CD14-positive monocyte (primary cell): ENCODE data around the gene ACSL1. TPM values are rescaled to one million over a fixed set of nuclear protein-coding genes. Genes with fewer than 3 reads are reported as not detected.

Experiments
- DNase-seq, 3 donors: peaks; one replicate each; pipeline ENCODE4 v3.0.0-alpha.2; 2011 to 2022
- H2AFZ ChIP-seq: 2 replicates; pipeline ENCODE4 v1.6.0; 2012; ENCODE audit warnings: mild to moderate bottlenecking, low read depth, low read length, inconsistent platforms; ENCODE audit not compliant: insufficient read depth, poor library complexity, severe bottlenecking
- H3K27ac ChIP-seq, 2 donors: 1 replicate in 1 of 2; 2 replicates in 1 of 2; pipeline ENCODE4 v1.5.1; 2012 to 2013; ENCODE audit warnings: low read length in 2 of 2, control low read depth in 1 of 2, inconsistent platforms in 1 of 2, low read depth in 1 of 2, mild to moderate bottlenecking in 1 of 2
- H3K27me3 ChIP-seq, 2 donors: one replicate each; pipeline versions ENCODE4 v1.6.0 to v1.6.1; 2011 to 2013; ENCODE audit warnings: low read length in 2 of 2; ENCODE audit not compliant: control insufficient read depth in 2 of 2, insufficient read depth in 2 of 2
- H3K36me3 ChIP-seq, 2 donors: replicated peaks in 1 of 2; 1 replicate in 1 of 2; 2 replicates in 1 of 2; pipeline versions ENCODE4 v1.5.1 to v1.6.1; 2012 to 2013; ENCODE audit warnings: low read length in 2 of 2, control low read depth in 1 of 2, inconsistent platforms in 1 of 2, mild to moderate bottlenecking in 1 of 2; ENCODE audit not compliant: insufficient read depth in 2 of 2, control insufficient read depth in 1 of 2
- H3K4me1 ChIP-seq, 2 donors: 1 replicate in 1 of 2; 2 replicates in 1 of 2; pipeline versions ENCODE4 v1.5.1 to v1.6.1; 2012 to 2013; ENCODE audit warnings: low read length in 2 of 2, control low read depth in 1 of 2, inconsistent platforms in 1 of 2, mild to moderate bottlenecking in 1 of 2, moderate library complexity in 1 of 2; ENCODE audit not compliant: insufficient read depth in 2 of 2, control insufficient read depth in 1 of 2
- H3K4me2 ChIP-seq: replicated peaks from 2 replicates; pipeline ENCODE3; 2012; ENCODE audit warnings: low read length, moderate library complexity, mild to moderate bottlenecking; ENCODE audit not compliant: poor library complexity, severe bottlenecking; ENCODE audit errors: extremely low read depth
- H3K4me3 ChIP-seq, 3 experiments: fragments of 200-600 bp in 1 of 3; sonication (generic) in 1 of 3; replicated peaks in 1 of 3; 1 replicate in 2 of 3; 2 replicates in 1 of 3; pipeline ENCODE4 v1.5.1; 2011 to 2013; ENCODE audit warnings: low read length in 3 of 3, mild to moderate bottlenecking in 3 of 3, control low read depth in 2 of 3, low read depth in 2 of 3, inconsistent platforms in 1 of 3, moderate library complexity in 1 of 3
- H3K79me2 ChIP-seq: 2 replicates; pipeline ENCODE4 v1.6.0; 2012; ENCODE audit warnings: mild to moderate bottlenecking, control low read depth, inconsistent platforms, low read length, moderate library complexity; ENCODE audit not compliant: insufficient read depth
- H3K9ac ChIP-seq: 2 replicates; pipeline ENCODE4 v1.6.0; 2017; ENCODE audit warnings: low read length, mild to moderate bottlenecking; ENCODE audit not compliant: insufficient read depth, poor library complexity, severe bottlenecking
- H3K9me3 ChIP-seq, 2 donors: replicated peaks in 1 of 2; 1 replicate in 1 of 2; 2 replicates in 1 of 2; pipeline versions ENCODE4 v1.5.1 to v1.6.1; 2012 to 2013; ENCODE audit warnings: low read length in 2 of 2, control low read depth in 1 of 2; ENCODE audit not compliant: control insufficient read depth in 1 of 2, insufficient read depth in 1 of 2
- H4K20me1 ChIP-seq: 2 replicates; pipeline ENCODE4 v1.6.0; 2012; ENCODE audit warnings: mild to moderate bottlenecking, low read length, control low read depth, moderate library complexity; ENCODE audit not compliant: insufficient read depth
- H3K27ac Mint-ChIP-seq, 7 donors: one replicate each; pipeline ENCODE4 v1.8.0; 2020; ENCODE audit warnings: mild to moderate bottlenecking in 7 of 7, mixed read lengths in 7 of 7, moderate library complexity in 6 of 7, inconsistent platforms in 2 of 7
- H3K27me3 Mint-ChIP-seq, 3 donors: one replicate each; pipeline ENCODE4 v1.8.0; 2021 to 2022; ENCODE audit warnings: low read depth in 3 of 3, mild to moderate bottlenecking in 3 of 3, mixed read lengths in 3 of 3, moderate library complexity in 3 of 3, inconsistent platforms in 1 of 3
- H3K36me3 Mint-ChIP-seq, 2 donors: one replicate each; pipeline ENCODE4 v1.8.0; 2020; ENCODE audit warnings: mixed read lengths in 2 of 2, inconsistent platforms in 1 of 2, mild to moderate bottlenecking in 1 of 2
- H3K4me1 Mint-ChIP-seq: one replicate; pipeline ENCODE4 v1.8.0; 2020; ENCODE audit warnings: mild to moderate bottlenecking, mixed read lengths
- H3K4me3 Mint-ChIP-seq, 2 donors: one replicate each; pipeline ENCODE4 v1.8.0; 2020; ENCODE audit warnings: mild to moderate bottlenecking in 2 of 2, mixed read lengths in 2 of 2, moderate library complexity in 1 of 2
- H3K9me3 Mint-ChIP-seq, 7 donors: one replicate each; pipeline ENCODE4 v1.8.0; 2020 to 2022; ENCODE audit warnings: mixed read lengths in 7 of 7, mild to moderate bottlenecking in 6 of 7, moderate library complexity in 6 of 7, inconsistent platforms in 2 of 7
- WGBS: methylation state at CpG from one replicate; pipeline ENCODE4 v1.1.5; 2013; ENCODE audit warnings: missing lambda C conversion rate; ENCODE audit not compliant: insufficient coverage; 5-methylcytosine and 5-hydroxymethylcytosine counted together
- intact Hi-C, 2 donors: fragments of 100-400 bp; cut with micrococcal nuclease; formaldehyde crosslinking; loops; one replicate each; pipeline versions ENCODE4 v1.15.0 to v1.15.1; 2023
- polyA plus RNA-seq, 3 donors: library from polyadenylated mRNA; depleted of rRNA in 1 of 3; unstranded in 2 of 3; stranded (reverse) in 1 of 3; fragments of 300-500 nt in 2 of 3; fragments of >200 nt in 1 of 3; fragmentation: Illumina TruSeq in 2 of 3; gene quantifications; 1 replicate in 2 of 3; 2 replicates in 1 of 3; pipeline ENCODE4 v1.2.3, GENCODE V29; 2012 to 2021
- TF ChIP-seq, protein P1 (sequence below): fragments of 200-600 bp; IDR thresholded peaks from one replicate; pipeline ENCODE4 v1.8.0; 2022; ENCODE audit warnings: antibody characterized with exemption, mild to moderate bottlenecking

The ACSL1 gene
- polyA plus RNA-seq, 3 donors: 72.4 to 115 (median 115) TPM

DNA sequence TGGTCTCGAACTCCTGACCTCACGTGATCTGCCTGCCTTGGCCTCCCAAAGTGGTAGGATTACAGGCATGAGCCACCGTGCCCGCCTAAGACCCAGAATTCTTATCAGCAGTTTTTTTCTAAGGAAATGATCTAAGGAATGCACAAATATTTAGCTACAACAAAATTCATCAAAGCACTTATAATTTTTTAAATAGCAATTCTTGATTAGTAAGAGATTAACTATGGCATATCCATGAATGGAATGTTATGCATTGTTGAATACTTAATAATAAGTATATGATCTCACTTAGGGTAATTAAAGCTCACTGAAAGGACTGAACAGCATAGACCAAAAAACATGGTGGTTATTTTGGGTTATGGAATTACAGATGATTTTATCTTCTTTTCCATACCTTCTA lies 110.2 kb downstream of the ACSL1 start:
- Histone ChIP-seq H3K9me3 (no peaks in the 10 kb centered on the region), H2AFZ (no peak overlapping the region), H3K27me3 (no peaks in the 10 kb centered on the region), H3K9ac (no peak overlapping the region), H3K36me3 (peaks cover 17 to 53% of the 10 kb centered on the region in 2 donors), H3K79me2 (peaks cover 39% of the 10 kb centered on the region), H3K4me3 (no peak overlapping the region), H3K4me2 (no peak overlapping the region), H3K4me1 (no peaks in the 10 kb centered on the region), H4K20me1 (no peaks in the 10 kb centered on the region), H3K27ac (no peak overlapping the region)
- intact Hi-C loops: no loop called here
- H3K9me3 Mint-ChIP-seq: no peaks in the 10 kb centered on the region
- no peak for DNase-seq
- no CpG with 5 or more reads among the region's 4 CpGs for WGBS
- H3K27me3 Mint-ChIP-seq: no peaks in the 10 kb centered on the region
- no peaks in the 10 kb centered on the region for H3K4me1 Mint-ChIP-seq
- H3K27ac Mint-ChIP-seq: peak overlapping the region in 1 of 7 donors; percentile 41
- H3K4me3 Mint-ChIP-seq: no peak overlapping the region
- H3K36me3 Mint-ChIP-seq: peaks cover 36 to 62% of the 10 kb centered on the region in 2 donors
- TF ChIP-seq, protein P1, sequence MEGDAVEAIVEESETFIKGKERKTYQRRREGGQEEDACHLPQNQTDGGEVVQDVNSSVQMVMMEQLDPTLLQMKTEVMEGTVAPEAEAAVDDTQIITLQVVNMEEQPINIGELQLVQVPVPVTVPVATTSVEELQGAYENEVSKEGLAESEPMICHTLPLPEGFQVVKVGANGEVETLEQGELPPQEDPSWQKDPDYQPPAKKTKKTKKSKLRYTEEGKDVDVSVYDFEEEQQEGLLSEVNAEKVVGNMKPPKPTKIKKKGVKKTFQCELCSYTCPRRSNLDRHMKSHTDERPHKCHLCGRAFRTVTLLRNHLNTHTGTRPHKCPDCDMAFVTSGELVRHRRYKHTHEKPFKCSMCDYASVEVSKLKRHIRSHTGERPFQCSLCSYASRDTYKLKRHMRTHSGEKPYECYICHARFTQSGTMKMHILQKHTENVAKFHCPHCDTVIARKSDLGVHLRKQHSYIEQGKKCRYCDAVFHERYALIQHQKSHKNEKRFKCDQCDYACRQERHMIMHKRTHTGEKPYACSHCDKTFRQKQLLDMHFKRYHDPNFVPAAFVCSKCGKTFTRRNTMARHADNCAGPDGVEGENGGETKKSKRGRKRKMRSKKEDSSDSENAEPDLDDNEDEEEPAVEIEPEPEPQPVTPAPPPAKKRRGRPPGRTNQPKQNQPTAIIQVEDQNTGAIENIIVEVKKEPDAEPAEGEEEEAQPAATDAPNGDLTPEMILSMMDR: no peak

DNA sequence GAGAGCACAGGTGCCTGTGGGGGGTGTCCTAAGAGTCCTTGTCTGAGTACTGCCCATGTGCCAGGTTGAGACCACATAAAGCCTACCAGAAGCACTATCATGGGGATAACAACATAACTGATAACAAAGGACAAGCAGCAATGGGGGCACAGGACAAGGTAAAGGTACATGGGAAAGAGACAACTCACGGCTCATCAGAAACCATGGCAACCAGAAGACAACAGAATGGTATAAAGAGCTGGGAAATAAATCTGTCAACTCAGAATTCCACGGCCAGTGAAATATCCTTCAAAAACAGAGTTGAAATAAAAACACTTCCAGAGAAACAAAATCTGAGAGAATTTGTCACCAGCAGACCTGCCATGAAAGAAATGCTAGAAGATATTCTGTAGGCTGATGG lies 111.9 kb downstream of the ACSL1 start:
- Histone ChIP-seq H3K79me2 (peaks cover 29% of the 10 kb centered on the region), H3K4me3 (no peak overlapping the region), H3K27ac (peak overlapping the region in 1 of 2 donors; percentile 44), H3K4me1 (no peaks in the 10 kb centered on the region), H3K27me3 (no peaks in the 10 kb centered on the region), H4K20me1 (no peaks in the 10 kb centered on the region), H3K9me3 (no peaks in the 10 kb centered on the region), H3K9ac (no peak overlapping the region), H3K4me2 (no peak overlapping the region), H3K36me3 (peaks cover 19 to 48% of the 10 kb centered on the region in 2 donors), H2AFZ (no peak overlapping the region)
- Mint-ChIP-seq H3K4me3 (no peak overlapping the region), H3K4me1 (no peaks in the 10 kb centered on the region), H3K9me3 (peaks cover 0 to 2% (median 0%) of the 10 kb centered on the region in 7 donors), H3K36me3 (peaks cover 32 to 57% of the 10 kb centered on the region in 2 donors), H3K27me3 (no peaks in the 10 kb centered on the region), H3K27ac (peak overlapping the region in 1 of 7 donors; percentile 22)
- intact Hi-C loops: no loop called here
- 100% methylated on average over 1 of the region's 2 CpGs for WGBS
- TF ChIP-seq, protein P1: no peak
- DNase-seq: no peak
